IMR-90 (cell line): ENCODE data around the gene RAB12. TPM values are rescaled to one million over a fixed set of nuclear protein-coding genes. Genes with fewer than 3 reads are reported as not detected.

Experiments
- ATAC-seq: fragments of 200-7000 bp; cut with Tn5 transposase; 2 replicates; pipeline ENCODE4 v1.9.1; 2020; ENCODE audit warnings: low read depth, mild to moderate bottlenecking, moderate library complexity
- BruUV-seq: library from RNA; stranded (reverse); fragments of 400-500 nt; replicated peaks from 2 replicates; lab custom pipeline; 2021; lab: Mats Ljungman, UMichigan
- CTCF ChIA-PET: fragments of 300-600 bp; formaldehyde crosslinking; extraction: SDS; loops from one replicate; lab custom pipeline; 2021; ENCODE audit warnings: antibody characterized with exemption; lab: Yijun Ruan, JAX
- POLR2A ChIA-PET: fragments of 300-600 bp; sonication (Branson Sonifier 250); formaldehyde crosslinking; loops from one replicate; lab custom pipeline; 2022; ENCODE audit warnings: antibody characterized with exemption; ENCODE audit not compliant: unreplicated experiment; lab: Charles Lee
- DNase-seq: peaks from one replicate; pipeline ENCODE4 v3.0.0; 2013
- H2AFZ ChIP-seq: replicated peaks from 2 replicates; pipeline ENCODE3; 2013; ENCODE audit warnings: low read length, mild to moderate bottlenecking; ENCODE audit not compliant: poor library complexity
- H2AK5ac ChIP-seq: 2 replicates; pipeline ENCODE4 v1.6.1; 2013; ENCODE audit warnings: low read depth, low read length, inconsistent platforms
- H2AK9ac ChIP-seq: replicated peaks from 2 replicates; pipeline ENCODE3; 2013; ENCODE audit warnings: mild to moderate bottlenecking, low read depth, low read length, moderate library complexity; ENCODE audit not compliant: poor library complexity
- H2BK120ac ChIP-seq: 2 replicates; pipeline ENCODE4 v1.6.1; 2013; ENCODE audit warnings: low read depth, low read length, inconsistent platforms
- H2BK15ac ChIP-seq: 3 replicates; pipeline ENCODE4 v1.6.1; 2013; ENCODE audit warnings: low read depth, low read length, inconsistent platforms
- H2BK20ac ChIP-seq: 2 replicates; pipeline ENCODE4 v1.6.1; 2013; ENCODE audit warnings: low read depth, mild to moderate bottlenecking, inconsistent platforms, low read length, moderate library complexity
- H2BK5ac ChIP-seq: 2 replicates; pipeline ENCODE4 v1.6.1; 2013; ENCODE audit warnings: mild to moderate bottlenecking, low read depth, low read length, inconsistent platforms; ENCODE audit not compliant: poor library complexity, severe bottlenecking
- H3K14ac ChIP-seq: replicated peaks from 2 replicates; pipeline ENCODE4 v1.6.1; 2013; ENCODE audit warnings: low read depth, low read length, inconsistent platforms
- H3K18ac ChIP-seq: 2 replicates; pipeline ENCODE4 v1.6.1; 2013; ENCODE audit warnings: low read depth, low read length, control low read depth
- H3K23ac ChIP-seq: 2 replicates; pipeline ENCODE4 v1.6.1; 2013; ENCODE audit warnings: low read depth, low read length, inconsistent platforms
- H3K27ac ChIP-seq: 2 replicates; pipeline ENCODE4 v1.5.1; 2013; ENCODE audit warnings: mild to moderate bottlenecking, control low read depth, low read length; ENCODE audit not compliant: insufficient read depth
- H3K27me3 ChIP-seq: 2 replicates; pipeline ENCODE4 v1.6.1; 2013; ENCODE audit warnings: low read length; ENCODE audit not compliant: control insufficient read depth, insufficient read depth
- H3K36me3 ChIP-seq: 2 replicates; pipeline ENCODE4 v1.6.1; 2013; ENCODE audit warnings: low read length, mixed read lengths; ENCODE audit not compliant: control insufficient read depth, insufficient read depth
- H3K4ac ChIP-seq: 2 replicates; pipeline ENCODE4 v1.6.1; 2013; ENCODE audit warnings: low read depth, low read length, inconsistent platforms
- H3K4me1 ChIP-seq: 2 replicates; pipeline ENCODE4 v1.6.1; 2013; ENCODE audit warnings: low read length, mixed read lengths; ENCODE audit not compliant: control insufficient read depth, insufficient read depth
- H3K4me2 ChIP-seq: 2 replicates; pipeline ENCODE4 v1.6.1; 2013; ENCODE audit warnings: low read depth, mild to moderate bottlenecking, control low read depth, low read length, moderate library complexity
- H3K4me3 ChIP-seq: 2 replicates; pipeline ENCODE4 v1.5.1; 2013; ENCODE audit warnings: low read depth, mild to moderate bottlenecking, control low read depth, low read length, moderate library complexity; ENCODE audit not compliant: insufficient read depth
- H3K56ac ChIP-seq: 2 replicates; pipeline ENCODE4 v1.6.1; 2013; ENCODE audit warnings: low read length, inconsistent platforms; ENCODE audit not compliant: insufficient read depth; ENCODE audit errors: extremely low read depth
- H3K79me1 ChIP-seq, 2 experiments: 2 replicates each; pipeline ENCODE4 v1.6.1; 2013; ENCODE audit warnings: low read length in 2 of 2, inconsistent platforms in 1 of 2, low read depth in 1 of 2
- H3K9ac ChIP-seq: 2 replicates; pipeline ENCODE4 v1.6.1; 2013; ENCODE audit warnings: low read depth, low read length, control low read depth
- H3K9me1 ChIP-seq: 2 replicates; pipeline ENCODE4 v1.6.1; 2013; ENCODE audit warnings: low read length, inconsistent platforms; ENCODE audit not compliant: insufficient read depth
- H3K9me3 ChIP-seq: 2 replicates; pipeline ENCODE4 v1.6.1; 2013; ENCODE audit warnings: low read length; ENCODE audit not compliant: control insufficient read depth, insufficient read depth
- H4K20me1 ChIP-seq: 2 replicates; pipeline ENCODE4 v1.6.1; 2013; ENCODE audit warnings: low read length, inconsistent platforms; ENCODE audit not compliant: insufficient read depth
- H4K5ac ChIP-seq: 2 replicates; pipeline ENCODE4 v1.6.1; 2013; ENCODE audit warnings: mild to moderate bottlenecking, low read depth, low read length, control low read depth
- H4K8ac ChIP-seq, 2 experiments: 2 replicates each; pipeline ENCODE4 v1.6.1; 2013; ENCODE audit warnings: low read depth in 2 of 2, low read length in 2 of 2, control low read depth in 1 of 2, inconsistent platforms in 1 of 2
- H4K91ac ChIP-seq: 2 replicates; pipeline ENCODE4 v1.6.1; 2013; ENCODE audit warnings: low read depth, low read length, inconsistent platforms; ENCODE audit not compliant: insufficient read depth
- BHLHE40 ChIP-seq: fragments of 150-350 bp; IDR thresholded peaks from 2 replicates; pipeline ENCODE4 v1.6.1; 2016; ENCODE audit warnings: mild to moderate bottlenecking, low read depth, low read length
- CEBPB ChIP-seq: IDR thresholded peaks from 2 replicates; pipeline ENCODE4 v1.6.1; 2012; ENCODE audit warnings: low read depth, low read length, improper control_type of control experiment
- CHD1 ChIP-seq: IDR thresholded peaks from 2 replicates; pipeline ENCODE4 v1.6.1; 2012; ENCODE audit warnings: low read depth, low read length, improper control_type of control experiment
- CTCF ChIP-seq: conservative IDR thresholded peaks from 2 replicates; pipeline ENCODE4 v1.5.1; 2012; ENCODE audit warnings: mild to moderate bottlenecking, low read depth, low read length, improper control_type of control experiment
- ELK1 ChIP-seq: fragments of 150-350 bp; IDR thresholded peaks from 2 replicates; pipeline ENCODE4 v1.6.1; 2016; ENCODE audit warnings: low read depth, mild to moderate bottlenecking, low read length, moderate library complexity, borderline replicate concordance
- FOS ChIP-seq: fragments of 150-350 bp; IDR thresholded peaks from 2 replicates; pipeline ENCODE4 v1.6.1; 2016; ENCODE audit warnings: low read depth, low read length
- MAFK ChIP-seq: IDR thresholded peaks from 2 replicates; pipeline ENCODE4 v1.6.1; 2012; ENCODE audit warnings: low read depth, low read length, improper control_type of control experiment
- MAZ ChIP-seq: IDR thresholded peaks from 2 replicates; pipeline ENCODE4 v1.6.1; 2012; ENCODE audit warnings: low read depth, mild to moderate bottlenecking, low read length, improper control_type of control experiment, moderate library complexity, borderline replicate concordance
- MXI1 ChIP-seq: IDR thresholded peaks from 2 replicates; pipeline ENCODE4 v1.6.1; 2012; ENCODE audit warnings: low read depth, mild to moderate bottlenecking, low read length, moderate library complexity, borderline replicate concordance
- NFE2L2 ChIP-seq: fragments of 150-350 bp; IDR thresholded peaks from 2 replicates; pipeline ENCODE4 v1.6.1; 2016; ENCODE audit warnings: low read depth, mild to moderate bottlenecking, low read length
- POLR2A ChIP-seq: IDR thresholded peaks from 2 replicates; pipeline ENCODE4 v1.6.1; 2012; ENCODE audit warnings: mild to moderate bottlenecking, low read depth, low read length
- RAD21 ChIP-seq: IDR thresholded peaks from 2 replicates; pipeline ENCODE4 v1.6.1; 2012; ENCODE audit warnings: low read length, improper control_type of control experiment
- RCOR1 ChIP-seq: IDR thresholded peaks from 2 replicates; pipeline ENCODE4 v1.6.1; 2012; ENCODE audit warnings: mild to moderate bottlenecking, low read length, improper control_type of control experiment; ENCODE audit not compliant: insufficient replicate concordance
- RFX5 ChIP-seq: IDR thresholded peaks from 2 replicates; pipeline ENCODE4 v1.8.0; 2012; ENCODE audit warnings: low read depth, mild to moderate bottlenecking, low read length, moderate library complexity
- SMC3 ChIP-seq: fragments of 150-350 bp; IDR thresholded peaks from 2 replicates; pipeline ENCODE4 v1.6.1; 2016; ENCODE audit warnings: low read depth, mild to moderate bottlenecking, antibody characterized with exemption, low read length, moderate library complexity
- WGBS, 2 experiments: methylation state at CpG; one replicate each; pipeline versions ENCODE4 v1.1.5 to v1.1.7; 2013; ENCODE audit warnings: missing lambda C conversion rate in 2 of 2; ENCODE audit not compliant: insufficient read length in 1 of 2; ENCODE audit errors: extremely low coverage in 2 of 2; 5-methylcytosine and 5-hydroxymethylcytosine counted together
- dilution Hi-C: fragments of 300-500 bp; cut with HindIII; formaldehyde crosslinking; loops from one replicate; pipeline ENCODE4 v1.14.3; 2018; ENCODE audit warnings: low sequenced_read_pairs; ENCODE audit not compliant: unreplicated experiment
- in situ Hi-C: fragments of 300-500 bp; cut with MboI; formaldehyde crosslinking; loops from 3 replicates; pipeline ENCODE4 v1.14.3; 2019; ENCODE audit warnings: low sequenced_read_pairs, inconsistent platforms, mixed read lengths
- intact Hi-C: fragments of 100-400 bp; cut with micrococcal nuclease; formaldehyde crosslinking; loops from 2 replicates; pipeline ENCODE4 v1.10.0; 2022
- polyA plus RNA-seq, 3 experiments: library from polyadenylated mRNA; depleted of rRNA; stranded (reverse); fragments of >200 nt; gene quantifications; 2 replicates each; pipeline ENCODE4 v1.2.3, GENCODE V29; 2012; ENCODE audit warnings: low replicate concordance in 1 of 3
- total RNA-seq: library from RNA; depleted of rRNA; stranded (reverse); fragments of >200 nt; gene quantifications from 2 replicates; pipeline ENCODE4 v1.2.3, GENCODE V29; 2012
- TF ChIP-seq, protein P1 (sequence below): fragments of 150-350 bp; IDR thresholded peaks from 2 replicates; pipeline ENCODE4 v1.6.1; 2017; ENCODE audit warnings: mild to moderate bottlenecking, antibody characterized with exemption, low read length, low read depth

RAB12 gene
- total and polyA plus RNA-seq, 2 of the 4 experiments (the other 2 are of a cell fraction), result 14.9 to 19.2 TPM

DNA sequence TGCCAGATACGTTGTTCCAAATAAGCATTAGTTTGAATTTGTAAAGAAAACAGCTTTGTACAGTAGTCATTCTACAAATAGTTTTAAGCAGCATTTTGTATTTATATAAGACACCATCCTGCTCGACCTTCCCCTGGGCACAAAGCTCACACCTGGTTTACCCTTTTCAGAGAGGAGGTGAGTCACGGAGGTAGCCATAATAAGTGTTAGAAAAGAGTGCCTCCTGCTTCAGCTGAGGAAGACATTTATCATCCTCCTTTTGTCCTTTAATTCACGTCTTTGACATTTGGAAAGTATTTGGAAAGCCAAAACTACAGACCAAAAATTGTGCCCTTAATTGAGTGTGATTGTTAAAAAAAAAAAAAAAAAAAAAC, 6.8 kb downstream of the RAB12 start:
- Histone ChIP-seq H3K79me1 (peaks cover 30 to 91% of the 10 kb centered on the region in 2 experiments), H3K4me1 (peaks cover 16% of the 10 kb centered on the region), H3K23ac (no peak overlapping the region), H3K9me1 (peaks cover 34% of the 10 kb centered on the region), H3K36me3 (peaks cover 8% of the 10 kb centered on the region), H3K27ac (peak overlapping the region; percentile 65; the same call in 1 of the 2 replicates), H3K27me3 (no peaks in the 10 kb centered on the region), H4K91ac (no peak overlapping the region), H4K20me1 (peaks cover 86% of the 10 kb centered on the region), H3K56ac (no peak overlapping the region), H2BK5ac (peak overlapping the region; percentile 25), H2BK120ac (no peak overlapping the region), H3K9me3 (no peaks in the 10 kb centered on the region), H2BK20ac (no peak overlapping the region), H2AFZ (no peak overlapping the region), H3K4ac (no peak overlapping the region), H3K4me2 (peak overlapping the region; percentile 43), H4K8ac (no peak overlapping the region), H2AK9ac (no peak overlapping the region), H3K9ac (no peak overlapping the region), H3K18ac (peak overlapping the region; percentile 56; the same call in 1 of the 2 replicates), H3K4me3 (no peak overlapping the region), H4K5ac (no peak overlapping the region), H3K14ac (no peak overlapping the region), H2AK5ac (0 out of 2 replicates have a peak overlapping the region, but pooled peaks have one; percentile 45), H2BK15ac (no peak overlapping the region)
- intact Hi-C loops (loop anchor here (5.0 kb wide), 1 partner anchor 1039 kb away; no protein-coding TSS in a partner anchor), in situ Hi-C loops (no loop called here), dilution Hi-C loops (no loop called here)
- ATAC-seq (no peak), DNase-seq (no peak)
- no peak for TF ChIP-seq RCOR1
- TF ChIP-seq RAD21, result no peak
- no peak for TF ChIP-seq FOS
- TF ChIP-seq SMC3, result no peak
- TF ChIP-seq NFE2L2, result no peak
- TF ChIP-seq, protein P1, sequence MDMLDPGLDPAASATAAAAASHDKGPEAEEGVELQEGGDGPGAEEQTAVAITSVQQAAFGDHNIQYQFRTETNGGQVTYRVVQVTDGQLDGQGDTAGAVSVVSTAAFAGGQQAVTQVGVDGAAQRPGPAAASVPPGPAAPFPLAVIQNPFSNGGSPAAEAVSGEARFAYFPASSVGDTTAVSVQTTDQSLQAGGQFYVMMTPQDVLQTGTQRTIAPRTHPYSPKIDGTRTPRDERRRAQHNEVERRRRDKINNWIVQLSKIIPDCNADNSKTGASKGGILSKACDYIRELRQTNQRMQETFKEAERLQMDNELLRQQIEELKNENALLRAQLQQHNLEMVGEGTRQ, result no peak
- TF ChIP-seq MXI1, result no peak
- no peak for TF ChIP-seq CTCF
- no peak for TF ChIP-seq MAZ
- TF ChIP-seq CHD1, result no peak
- TF ChIP-seq POLR2A, result no peak
- no peak for TF ChIP-seq ELK1
- no peak for TF ChIP-seq BHLHE40
- TF ChIP-seq CEBPB, result no peak
- TF ChIP-seq MAFK, result no peak
- no peak for TF ChIP-seq RFX5
- WGBS, 2 experiments, result no CpG with 5 or more reads among the region's 4 CpGs
- ChIA-PET CTCF (no interaction called here), POLR2A (interaction anchor here (0.6 kb wide), 1 partner anchor 17 kb away, joined by 3 read pairs; no protein-coding TSS in a partner anchor)
- no TSS peak for BruUV-seq
